H9 (cell line): ENCODE measurements around the gene ZNF432. TPM values are rescaled to one million over a fixed set of nuclear protein-coding genes. Genes with fewer than 3 reads are reported as not detected.
"Not testable (repeated sequence)": the region's sequence is repeated elsewhere in the genome, so short reads cannot be mapped to it uniquely, and the experiment has no call there.

ENCODE experiments used
- DNase-seq: peaks from one replicate; pipeline ENCODE4 v3.0.0-alpha.2; 2017
- H2AFZ ChIP-seq: one replicate; pipeline ENCODE4 v1.6.1; 2013; ENCODE audit warnings: mild to moderate bottlenecking, low read length, control low read depth, moderate library complexity
- H2AK5ac ChIP-seq: 2 replicates; pipeline ENCODE4 v1.6.1; 2013; ENCODE audit warnings: low read length, control low read depth, mixed read lengths; ENCODE audit not compliant: insufficient read length
- H2BK120ac ChIP-seq: one replicate; pipeline ENCODE4 v1.6.1; 2013; ENCODE audit warnings: low read depth, mild to moderate bottlenecking, low read length, control low read depth, inconsistent platforms; ENCODE audit not compliant: poor library complexity, severe bottlenecking
- H2BK12ac ChIP-seq: 2 replicates; pipeline ENCODE4 v1.6.1; 2013; ENCODE audit warnings: low read length, control low read depth, mixed read lengths, low read depth; ENCODE audit not compliant: insufficient read length
- H2BK15ac ChIP-seq: 2 replicates; pipeline ENCODE4 v1.6.1; 2013; ENCODE audit warnings: low read depth, low read length, control low read depth
- H2BK20ac ChIP-seq: one replicate; pipeline ENCODE4 v1.6.1; 2013; ENCODE audit warnings: low read depth, mild to moderate bottlenecking, low read length, control low read depth, inconsistent platforms; ENCODE audit not compliant: poor library complexity, severe bottlenecking
- H2BK5ac ChIP-seq: 2 replicates; pipeline ENCODE4 v1.6.1; 2013; ENCODE audit warnings: low read length, control low read depth, mixed read lengths; ENCODE audit not compliant: insufficient read length
- H3K14ac ChIP-seq: 2 replicates; pipeline ENCODE4 v1.6.1; 2013; ENCODE audit warnings: low read length, control low read depth; ENCODE audit not compliant: insufficient read depth
- H3K18ac ChIP-seq: 2 replicates; pipeline ENCODE4 v1.6.1; 2013; ENCODE audit warnings: low read depth, mild to moderate bottlenecking, mixed read lengths, low read length, control low read depth; ENCODE audit not compliant: insufficient read length
- H3K23ac ChIP-seq: 2 replicates; pipeline ENCODE4 v1.6.1; 2013; ENCODE audit warnings: low read length, control low read depth, mixed read lengths, low read depth; ENCODE audit not compliant: insufficient read length
- H3K23me2 ChIP-seq: 2 replicates; pipeline ENCODE4 v1.6.1; 2013; ENCODE audit warnings: low read depth, mild to moderate bottlenecking, mixed read lengths, low read length, control low read depth; ENCODE audit not compliant: insufficient read length, poor library complexity, severe bottlenecking
- H3K27ac ChIP-seq: 2 replicates; pipeline ENCODE4 v1.5.1; 2013; ENCODE audit warnings: low read length, control low read depth, mixed read lengths, low read depth; ENCODE audit not compliant: insufficient read length
- H3K27me3 ChIP-seq: 2 replicates; pipeline ENCODE4 v1.6.1; 2013; ENCODE audit warnings: low read length, control low read depth, inconsistent platforms; ENCODE audit not compliant: insufficient read depth
- H3K4ac ChIP-seq: 2 replicates; pipeline ENCODE4 v1.6.1; 2013; ENCODE audit warnings: low read depth, mild to moderate bottlenecking, control low read depth, inconsistent platforms, low read length, moderate library complexity
- H3K4me1 ChIP-seq: 2 replicates; pipeline ENCODE4 v1.6.1; 2013; ENCODE audit warnings: low read length, control low read depth, inconsistent platforms; ENCODE audit not compliant: insufficient read depth
- H3K4me2 ChIP-seq: 2 replicates; pipeline ENCODE4 v1.6.1; 2013; ENCODE audit warnings: low read length, control low read depth, mixed read lengths; ENCODE audit not compliant: insufficient read length, insufficient read depth
- H3K56ac ChIP-seq: 2 replicates; pipeline ENCODE4 v1.6.1; 2013; ENCODE audit warnings: low read depth, mild to moderate bottlenecking, mixed read lengths, low read length, control low read depth; ENCODE audit not compliant: insufficient read length
- H3K79me1 ChIP-seq: 2 replicates; pipeline ENCODE4 v1.6.1; 2013; ENCODE audit warnings: low read depth, mild to moderate bottlenecking, moderate library complexity, low read length, control low read depth, inconsistent platforms; ENCODE audit not compliant: insufficient read depth, poor library complexity, severe bottlenecking
- H3K79me2 ChIP-seq: 2 replicates; pipeline ENCODE4 v1.6.1; 2013; ENCODE audit warnings: low read length, control low read depth, inconsistent platforms; ENCODE audit not compliant: insufficient read depth
- H3K9ac ChIP-seq: 2 replicates; pipeline ENCODE4 v1.6.1; 2013; ENCODE audit warnings: low read length, control low read depth, mixed read lengths; ENCODE audit not compliant: insufficient read length; ENCODE audit errors: extremely low read depth
- H3K9me3 ChIP-seq: one replicate; pipeline ENCODE4 v1.6.1; 2013; ENCODE audit warnings: low read depth, low read length, inconsistent platforms; ENCODE audit not compliant: control insufficient read depth
- H3T11ph ChIP-seq: one replicate; pipeline ENCODE4 v1.6.1; 2013; ENCODE audit warnings: mild to moderate bottlenecking, low read length, control low read depth, inconsistent platforms
- H4K20me1 ChIP-seq: one replicate; pipeline ENCODE4 v1.6.1; 2013; ENCODE audit not compliant: control insufficient read depth, insufficient read length, insufficient read depth
- H4K5ac ChIP-seq: 2 replicates; pipeline ENCODE4 v1.6.1; 2013; ENCODE audit warnings: low read depth, mild to moderate bottlenecking, mixed read lengths, low read length, control low read depth; ENCODE audit not compliant: insufficient read length
- H4K8ac ChIP-seq: replicated peaks from 2 replicates; pipeline ENCODE4 v1.6.1; 2013; ENCODE audit warnings: low read length, control low read depth, mixed read lengths, low read depth; ENCODE audit not compliant: insufficient read length
- H4K91ac ChIP-seq: 2 replicates; pipeline ENCODE4 v1.6.1; 2013; ENCODE audit warnings: low read depth, mild to moderate bottlenecking, moderate library complexity, mixed read lengths, low read length, control low read depth; ENCODE audit not compliant: insufficient read length
- H3K27ac Mint-ChIP-seq, 3 experiments: 2 replicates in 2 of 3; 3 replicates in 1 of 3; pipeline ENCODE4 v1.8.0; 2020 to 2021; ENCODE audit warnings: mixed read lengths in 3 of 3, mild to moderate bottlenecking in 1 of 3, moderate library complexity in 1 of 3
- H3K27me3 Mint-ChIP-seq: 2 replicates; pipeline ENCODE4 v1.8.0; 2021; ENCODE audit warnings: low read depth, mild to moderate bottlenecking, moderate library complexity, mixed read lengths
- H3K36me3 Mint-ChIP-seq, 3 experiments: 2 replicates in 2 of 3; 3 replicates in 1 of 3; pipeline ENCODE4 v1.8.0; 2020 to 2021; ENCODE audit warnings: low read depth in 3 of 3, mixed read lengths in 3 of 3; ENCODE audit not compliant: insufficient read depth in 1 of 3
- H3K4me1 Mint-ChIP-seq, 2 experiments: 2 replicates each; pipeline ENCODE4 v1.8.0; 2020; ENCODE audit warnings: mixed read lengths in 2 of 2
- H3K4me3 Mint-ChIP-seq, 2 experiments: 2 replicates in 1 of 2; 3 replicates in 1 of 2; pipeline ENCODE4 v1.8.0; 2020 to 2021; ENCODE audit warnings: mild to moderate bottlenecking in 2 of 2, mixed read lengths in 2 of 2, moderate library complexity in 1 of 2
- H3K9me3 Mint-ChIP-seq, 2 experiments: 2 replicates in 1 of 2; 3 replicates in 1 of 2; pipeline ENCODE4 v1.8.0; 2020; ENCODE audit warnings: mild to moderate bottlenecking in 2 of 2, mixed read lengths in 2 of 2, moderate library complexity in 1 of 2
- WGBS: extraction: QIAGEN DNeasy Blood & Tissue Kit; methylation state at CpG from one replicate; pipeline ENCODE4 v1.1.7; 2013; ENCODE audit warnings: missing lambda C conversion rate, low lambda C conversion rate, mixed read lengths; ENCODE audit not compliant: insufficient read length; ENCODE audit errors: extremely low coverage; 5-methylcytosine and 5-hydroxymethylcytosine counted together
- total RNA-seq: library from RNA; stranded (reverse); gene quantifications from 2 replicates; pipeline ENCODE4 v1.2.1, GENCODE V29; 2021

Gene ZNF432
- total RNA-seq, 1 experiment from 2014 or later: 13.2 TPM

DNA sequence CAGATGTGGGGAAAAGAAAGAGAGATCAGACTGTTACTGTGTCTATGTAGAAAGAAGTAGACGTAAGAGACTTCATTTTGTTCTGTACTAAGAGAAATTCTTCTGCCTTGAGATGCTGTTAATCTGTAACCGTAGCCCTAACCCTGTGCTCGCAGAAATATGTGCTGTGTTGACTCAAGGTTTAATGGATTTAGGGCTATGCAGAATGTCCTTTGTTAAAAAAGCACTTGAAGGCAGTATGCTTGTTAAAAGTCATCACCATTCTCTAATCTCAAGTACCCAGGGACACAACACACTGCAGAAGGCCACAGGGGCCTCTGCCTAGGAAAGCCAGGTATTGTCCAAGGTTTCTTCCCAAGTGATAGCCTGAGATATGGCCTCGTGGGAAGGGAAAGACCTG is 24.2 kb downstream of the ZNF432 start:
- not testable (repeated sequence) for H3K79me1 ChIP-seq, H2BK20ac ChIP-seq, H3K4me1 ChIP-seq, H3K79me2 ChIP-seq, H3K18ac ChIP-seq, H2BK15ac ChIP-seq, H3T11ph ChIP-seq, H2BK12ac ChIP-seq, H3K9ac ChIP-seq, H3K27me3 Mint-ChIP-seq, H3K23me2 ChIP-seq, H3K27me3 ChIP-seq, H3K14ac ChIP-seq, H4K5ac ChIP-seq, H3K56ac ChIP-seq, H3K27ac ChIP-seq, H2BK5ac ChIP-seq, H2BK120ac ChIP-seq, H2AFZ ChIP-seq, H3K4me2 ChIP-seq, H3K9me3 ChIP-seq, H4K91ac ChIP-seq, DNase-seq, H2AK5ac ChIP-seq, H3K4ac ChIP-seq, H4K8ac ChIP-seq, H3K4me3 Mint-ChIP-seq, H3K23ac ChIP-seq, H3K27ac Mint-ChIP-seq, H4K20me1 ChIP-seq
- Mint-ChIP-seq H3K9me3 (peaks cover 7 to 34% of the 10 kb centered on the region in 2 experiments; a peak in 4 of 5 replicates), H3K36me3 (peaks cover 62 to 76% (median 71%) of the 10 kb centered on the region in 3 experiments), H3K4me1 (peaks cover 15% of the 10 kb centered on the region in 2 experiments)
- WGBS: no CpG with 5 or more reads among the region's 4 CpGs
